Activated T-cell treated with anti-CD3 and anti-CD28 coated beads for 1 hour (primary cell): ENCODE measurements around the gene GKN1.
"Not testable (repeated sequence)": the region's sequence is repeated elsewhere in the genome, so short reads cannot be mapped to it uniquely, and the experiment has no call there.

ENCODE experiments used
- DNase-seq: peaks from one replicate; pipeline ENCODE4 v3.0.0-alpha.2; 2020; ENCODE audit warnings: low read depth

The GKN1 gene

GRCh38 chr2:68974251-68974650 is at the start of gene GKN1:
Gene GKN1 (plus strand): TSS chr2:68974636. CDS start chr2:68974678, 42 bp downstream.
- DNase-seq, result no peak

- peak; percentile 29 for DNase-seq
Measured at GRCh38 chr2:68925295-68925896, 49.0 kb upstream of the GKN1 start.

GRCh38 chr2:68926796-68927195 is 47.6 kb upstream of the GKN1 start:
- no peak for DNase-seq

- no peak for DNase-seq
Measured at GRCh38 chr2:68931149-68931711, 43.2 kb upstream of the GKN1 start.

- DNase-seq, result no peak
Measured at GRCh38 chr2:68931799-68932198, 42.6 kb upstream of the GKN1 start.

- no peak for DNase-seq
Measured at GRCh38 chr2:68932402-68932801, 42.0 kb upstream of the GKN1 start.

- no peak for DNase-seq
Measured at GRCh38 chr2:68934021-68934420, 40.4 kb upstream of the GKN1 start.

- no peak for DNase-seq
Measured at GRCh38 chr2:68935471-68935870, 39.0 kb upstream of the GKN1 start.

- no peak for DNase-seq
Measured at GRCh38 chr2:68936427-68936826, 38.0 kb upstream of the GKN1 start.

GRCh38 chr2:68936889-68937288 is 37.5 kb upstream of the GKN1 start:
- DNase-seq, result no peak

- no peak for DNase-seq
Measured at GRCh38 chr2:68937346-68938055, 36.9 kb upstream of the GKN1 start.

- no peak for DNase-seq
Measured at GRCh38 chr2:68938938-68939337, 35.5 kb upstream of the GKN1 start.

- DNase-seq, result no peak
Measured at GRCh38 chr2:68939962-68940361, 34.5 kb upstream of the GKN1 start.

- DNase-seq, result no peak
Measured at GRCh38 chr2:68940369-68940768, 34.1 kb upstream of the GKN1 start.

- DNase-seq, result no peak
Measured at GRCh38 chr2:68942827-68943226, 31.6 kb upstream of the GKN1 start.

GRCh38 chr2:68943581-68944568 is 30.6 kb upstream of the GKN1 start:
- peak; percentile 25 for DNase-seq

GRCh38 chr2:68946117-68946516 is 28.3 kb upstream of the GKN1 start:
- no peak for DNase-seq

- no peak for DNase-seq
Measured at GRCh38 chr2:68948710-68949109, 25.7 kb upstream of the GKN1 start.

GRCh38 chr2:68951899-68952298 is 22.5 kb upstream of the GKN1 start:
- no peak for DNase-seq

GRCh38 chr2:68952887-68953521 is 21.4 kb upstream of the GKN1 start, which contains the start of gene GKN2:
Gene GKN2 (minus strand): TSS chr2:68952893. CDS start chr2:68952861, 32 bp downstream.
- DNase-seq, result no peak

GRCh38 chr2:68955432-68955831 is 19.0 kb upstream of the GKN1 start:
- not testable (repeated sequence) for DNase-seq

- DNase-seq, result no peak
Measured at GRCh38 chr2:68959001-68959400, 15.4 kb upstream of the GKN1 start.
